H1 (cell line): Measurements from ENCODE around the gene GMPR2. TPM values are rescaled to one million over a fixed set of nuclear protein-coding genes. Genes with fewer than 3 reads are reported as not detected.

Experiments
- CTCF ChIA-PET: fragments of 300-600 bp; sonication (Branson Sonifier 250); formaldehyde crosslinking; loops from one replicate; lab custom pipeline; 2021; ENCODE audit not compliant: partially characterized antibody; lab: Charles Lee
- POLR2A ChIA-PET: fragments of 300-600 bp; sonication (Branson Sonifier 250); formaldehyde crosslinking; loops from one replicate; lab custom pipeline; 2021; ENCODE audit warnings: inconsistent platforms; ENCODE audit not compliant: partially characterized antibody; lab: Charles Lee
- DNase-seq, 2 experiments: peaks; one replicate each; pipeline versions ENCODE4 v3.0.0 to v3.0.0-alpha.2; 2010 to 2022; ENCODE audit warnings: low spot score in 2 of 2, low read depth in 1 of 2, mixed read lengths in 1 of 2
- FAIRE-seq: peaks from 2 replicates; lab custom pipeline; 2011; peaks lifted over from hg19 to GRCh38; lab: Jason Lieb, UNC
- H2AFZ ChIP-seq: 2 replicates; pipeline ENCODE4 v1.8.1; 2012; ENCODE audit warnings: low read length, inconsistent platforms
- H2AK5ac ChIP-seq: 2 replicates; pipeline ENCODE4 v1.6.1; 2013; ENCODE audit warnings: low read depth, low read length
- H2BK120ac ChIP-seq: replicated peaks from 2 replicates; pipeline ENCODE3; 2013; ENCODE audit warnings: low read depth, low read length, inconsistent platforms
- H2BK12ac ChIP-seq: 2 replicates; pipeline ENCODE4 v1.6.1; 2013; ENCODE audit warnings: low read depth, low read length
- H2BK15ac ChIP-seq: 2 replicates; pipeline ENCODE4 v1.6.1; 2013; ENCODE audit warnings: low read length
- H2BK20ac ChIP-seq: 2 replicates; pipeline ENCODE4 v1.6.1; 2013; ENCODE audit warnings: low read length
- H2BK5ac ChIP-seq: 2 replicates; pipeline ENCODE4 v1.6.1; 2013; ENCODE audit warnings: low read depth, low read length
- H3K14ac ChIP-seq: 2 replicates; pipeline ENCODE4 v1.6.1; 2013; ENCODE audit warnings: inconsistent platforms; ENCODE audit not compliant: insufficient read length
- H3K18ac ChIP-seq: 2 replicates; pipeline ENCODE4 v1.6.1; 2013; ENCODE audit warnings: low read length; ENCODE audit errors: extremely low read depth
- H3K23ac ChIP-seq: 2 replicates; pipeline ENCODE4 v1.6.1; 2013; ENCODE audit warnings: inconsistent platforms; ENCODE audit not compliant: insufficient read length
- H3K23me2 ChIP-seq: 2 replicates; pipeline ENCODE4 v1.6.1; 2013; ENCODE audit warnings: low read depth, low read length
- H3K27ac ChIP-seq: 2 replicates; pipeline ENCODE4 v1.6.1; 2011; ENCODE audit warnings: low read depth, low read length, inconsistent platforms
- H3K27me3 ChIP-seq, 4 experiments: replicated peaks in 1 of 4; 1 replicate in 1 of 4; 2 replicates in 3 of 4; pipeline versions ENCODE4 v1.6.1 to v1.8.1; 2011 to 2013; ENCODE audit warnings: low read length in 3 of 4, mild to moderate bottlenecking in 3 of 4, inconsistent platforms in 2 of 4, mixed read lengths in 2 of 4, moderate library complexity in 1 of 4; ENCODE audit not compliant: control insufficient read depth in 3 of 4, insufficient read depth in 3 of 4; ENCODE audit errors: extremely low read depth in 1 of 4
- H3K36me3 ChIP-seq, 4 experiments: 2 replicates each; pipeline versions ENCODE4 v1.6.1 to v1.8.1; 2011 to 2013; ENCODE audit warnings: mild to moderate bottlenecking in 4 of 4, low read length in 3 of 4, moderate library complexity in 2 of 4, control low read depth in 1 of 4, inconsistent platforms in 1 of 4; ENCODE audit not compliant: insufficient read depth in 4 of 4, control insufficient read depth in 2 of 4
- H3K4ac ChIP-seq: replicated peaks from 2 replicates; pipeline ENCODE3; 2013; ENCODE audit warnings: low read length, low read depth, mixed read lengths, inconsistent platforms; ENCODE audit not compliant: insufficient read length
- H3K4me1 ChIP-seq, 4 experiments: replicated peaks in 1 of 4; 1 replicate in 1 of 4; 2 replicates in 3 of 4; pipeline versions ENCODE4 v1.6.1 to v1.8.1; 2011 to 2013; ENCODE audit warnings: low read length in 3 of 4, inconsistent platforms in 2 of 4, mixed read lengths in 1 of 4; ENCODE audit not compliant: insufficient read depth in 4 of 4, control insufficient read depth in 3 of 4
- H3K4me2 ChIP-seq, 2 experiments: 2 replicates each; pipeline versions ENCODE4 v1.6.1 to v1.8.1; 2011 to 2013; ENCODE audit warnings: low read depth in 2 of 2, low read length in 2 of 2, control low read depth in 1 of 2, inconsistent platforms in 1 of 2, mild to moderate bottlenecking in 1 of 2; ENCODE audit not compliant: insufficient read depth in 1 of 2
- H3K4me3 ChIP-seq, 4 experiments: fragments of 200-600, 300-600 bp in 1 of 4; sonication (generic), shearing (Covaris generic), sonication (Bioruptor Twin) in 1 of 4; 2 replicates each; pipeline versions ENCODE4 v1.5.1 to v1.8.1; 2011 to 2016; ENCODE audit warnings: low read length in 4 of 4, low read depth in 3 of 4, control low read depth in 2 of 4, inconsistent platforms in 2 of 4, mild to moderate bottlenecking in 2 of 4, mixed read lengths in 1 of 4, moderate library complexity in 1 of 4; ENCODE audit not compliant: insufficient read depth in 2 of 4; ENCODE audit errors: extremely low read depth in 1 of 4
- H3K56ac ChIP-seq: replicated peaks from 2 replicates; pipeline ENCODE3; 2013; ENCODE audit warnings: low read depth, mild to moderate bottlenecking, mixed read lengths, low read length, inconsistent platforms; ENCODE audit not compliant: insufficient read length
- H3K79me1 ChIP-seq: 2 replicates; pipeline ENCODE4 v1.6.1; 2013; ENCODE audit warnings: low read depth, low read length, control low read depth
- H3K79me2 ChIP-seq, 2 experiments: 2 replicates each; pipeline versions ENCODE4 v1.6.1 to v1.8.1; 2012 to 2013; ENCODE audit warnings: low read length in 2 of 2, mild to moderate bottlenecking in 2 of 2, inconsistent platforms in 1 of 2; ENCODE audit not compliant: insufficient read depth in 2 of 2, control insufficient read depth in 1 of 2
- H3K9ac ChIP-seq, 4 experiments: replicated peaks in 1 of 4; 1 replicate in 1 of 4; 2 replicates in 3 of 4; pipeline versions ENCODE4 v1.6.1 to v1.8.1; 2011 to 2013; ENCODE audit warnings: low read depth in 3 of 4, low read length in 3 of 4, control low read depth in 2 of 4, mild to moderate bottlenecking in 2 of 4, moderate library complexity in 2 of 4, inconsistent platforms in 1 of 4; ENCODE audit errors: extremely low read depth in 1 of 4
- H3K9me3 ChIP-seq, 2 experiments: 2 replicates each; pipeline versions ENCODE4 v1.6.1 to v1.8.1; 2012 to 2013; ENCODE audit warnings: mild to moderate bottlenecking in 2 of 2, moderate library complexity in 2 of 2, control low read depth in 1 of 2, inconsistent platforms in 1 of 2, low read depth in 1 of 2, low read length in 1 of 2, mixed read lengths in 1 of 2; ENCODE audit not compliant: insufficient read depth in 2 of 2
- H4K20me1 ChIP-seq, 2 experiments: replicated peaks in 1 of 2; 2 replicates each; pipeline versions ENCODE3 to v1.8.1; 2011 to 2013; ENCODE audit warnings: inconsistent platforms in 2 of 2, low read length in 2 of 2, mild to moderate bottlenecking in 1 of 2; ENCODE audit not compliant: insufficient read depth in 2 of 2, control insufficient read depth in 1 of 2
- H4K5ac ChIP-seq: 2 replicates; pipeline ENCODE4 v1.6.1; 2013; ENCODE audit warnings: low read length, low read depth, mixed read lengths, inconsistent platforms; ENCODE audit not compliant: insufficient read length
- H4K8ac ChIP-seq: 2 replicates; pipeline ENCODE4 v1.8.0; 2013; ENCODE audit warnings: mild to moderate bottlenecking, moderate library complexity, low read length, inconsistent platforms; ENCODE audit not compliant: insufficient read depth; ENCODE audit errors: extremely low read depth
- H4K91ac ChIP-seq: replicated peaks from 2 replicates; pipeline ENCODE3; 2013; ENCODE audit warnings: low read length, mixed read lengths, inconsistent platforms; ENCODE audit not compliant: insufficient read length
- GTF2F1 ChIP-seq: IDR thresholded peaks from 2 replicates; pipeline ENCODE4 v1.6.1; 2012; ENCODE audit warnings: low read depth, low read length, improper control_type of control experiment, borderline replicate concordance
- MAFK ChIP-seq: IDR thresholded peaks from 2 replicates; pipeline ENCODE4 v1.6.1; 2012; ENCODE audit warnings: low read depth, mild to moderate bottlenecking, improper control_type of control experiment, low read length
- WGBS, 2 experiments: shearing (Covaris generic) in 1 of 2; methylation state at CpG; one replicate each; pipeline versions ENCODE4 v1.1.6 to v1.1.7; 2013 to 2015; ENCODE audit warnings: low lambda C conversion rate in 2 of 2, mixed read lengths in 2 of 2, inconsistent platforms in 1 of 2, low coverage in 1 of 2, missing lambda C conversion rate in 1 of 2; ENCODE audit not compliant: insufficient replicate concordance in 2 of 2, insufficient coverage in 1 of 2, insufficient read length in 1 of 2; ENCODE audit errors: extremely low coverage in 1 of 2, missing lambda C conversion rate in 1 of 2; 5-methylcytosine and 5-hydroxymethylcytosine counted together
- polyA plus RNA-seq, 7 experiments: library from polyadenylated mRNA; depleted of rRNA in 3 of 7; stranded (reverse) in 5 of 7; unstranded in 2 of 7; fragments of >200 nt in 5 of 7; fragments of 200-250 nt in 2 of 7; gene quantifications; 1 replicate in 5 of 7; 2 replicates in 1 of 7; 4 replicates in 1 of 7; pipeline versions ENCODE4 v1.2.1 to v1.2.3, GENCODE V29; 2011 to 2013; ENCODE audit warnings: missing spikeins in 2 of 7, mixed read lengths in 2 of 7
- total RNA-seq: library from RNA; stranded (reverse); fragmentation: NEBNext Ultra II Directional; extraction: Animal tissue kit (Norgen Biotek cat#: 25700); gene quantifications from 2 replicates; pipeline ENCODE4 v1.2.1, GENCODE V29; 2021

The GMPR2 gene
- total and polyA plus RNA-seq, 2 of the 8 experiments (the other 6 are each of a cell fraction or from before 2014, with no cell fraction given), result 61.6 to 85.3 TPM

GRCh38 chr14:24226473-24226872 lies 6.3 kb upstream of the GMPR2 start:
- Histone ChIP-seq H3K9me3 (no peaks in the 10 kb centered on the region), H2BK120ac (no peak overlapping the region), H3K18ac (no peak overlapping the region), H3K23me2 (peaks cover 2% of the 10 kb centered on the region), H3K79me1 (no peaks in the 10 kb centered on the region; the same call in 1 of the 2 replicates), H3K4me1 (peaks cover 0 to 5% (median under 1%) of the 10 kb centered on the region in 4 experiments; a peak in 2 of 7 replicates), H3K4ac (no peak overlapping the region), H2AFZ (no peak overlapping the region), H3K14ac (no peak overlapping the region), H4K20me1 (peaks cover 1 to 2% of the 10 kb centered on the region in 2 experiments), H2BK12ac (no peak overlapping the region), H3K9ac (no peak overlapping the region), H3K27ac (no peak overlapping the region), H3K4me3 (no peak overlapping the region), H2AK5ac (no peak overlapping the region)
- 95% methylated on average over 1 of the region's 1 CpG; no CpG with 5 or more reads in 1 of the 2 experiments for WGBS, 2 experiments
- DNase-seq, result no peak
- ChIA-PET POLR2A (interaction anchor here (1.2 to 2.0 kb wide), 2 partner anchors 13 to 73 kb away, joined by 3 to 8 read pairs; partner anchors contain the start of genes CHMP4A, DHRS1 and NOP9), CTCF (interaction anchor here (2.7 kb wide), 1 partner anchor 16 kb away, joined by 17 read pairs; the partner anchor contains the start of gene TINF2)
- TF ChIP-seq GTF2F1 (no peak), MAFK (peak; percentile 21; the same call in 1 of the 2 replicates)
- TF ChIP-seq, all 59 proteins: peak for 1
- Histone ChIP-seq H2BK15ac (no peak overlapping the region), H3K36me3 (peaks cover 0 to 8% (median 0%) of the 10 kb centered on the region in 4 experiments; a peak in 1 of 8 replicates), H4K8ac (no peak overlapping the region), H2BK20ac (no peak overlapping the region), H3K27me3 (no peaks in the 10 kb centered on the region), H3K23ac (no peak overlapping the region), H4K5ac (no peak overlapping the region), H2BK5ac (no peak overlapping the region), H3K4me2 (no peak overlapping the region), H4K91ac (no peak overlapping the region), H3K79me2 (peaks cover 3 to 77% of the 10 kb centered on the region in 2 experiments; a peak in 2 of 4 replicates), H3K56ac (no peak overlapping the region)
- no peak for FAIRE-seq
